Transverse colon (tissue), 3 donors: ENCODE measurements around the gene FCMR.

ENCODE experiments used
- CTCF ChIP-seq, 5 experiments: fragments of 200-600 bp in 3 of 5; fragments of 450-650 bp in 2 of 5; sonication (generic) in 3 of 5; IDR thresholded peaks; 1 replicate in 2 of 5; 2 replicates in 3 of 5; pipeline ENCODE4 v1.5.1; 2016 to 2017; ENCODE audit warnings: antibody characterized with exemption in 5 of 5, inconsistent platforms in 3 of 5, mild to moderate bottlenecking in 2 of 5, moderate library complexity in 1 of 5
- EP300 ChIP-seq: sonication (generic); formaldehyde crosslinking; IDR thresholded peaks from one replicate; pipeline ENCODE4 v1.6.1; 2017; ENCODE audit warnings: antibody characterized with exemption, low read depth

GRCh38 chr1:206926286-206926685, 4.5 kb upstream of the FCMR start:
- TF ChIP-seq CTCF (IDR thresholded peaks at IDR 0.05) (no peak), EP300 (no peak)
